HG03103 (cell line): ENCODE measurements around the gene SNX15.

Source experiments
- ATAC-seq: cut with Tn5 transposase; IDR thresholded peaks from one replicate; pipeline ENCODE4 v1.9.1; 2021; ENCODE audit warnings: low read depth; ENCODE audit not compliant: unreplicated experiment

The SNX15 gene

DNA sequence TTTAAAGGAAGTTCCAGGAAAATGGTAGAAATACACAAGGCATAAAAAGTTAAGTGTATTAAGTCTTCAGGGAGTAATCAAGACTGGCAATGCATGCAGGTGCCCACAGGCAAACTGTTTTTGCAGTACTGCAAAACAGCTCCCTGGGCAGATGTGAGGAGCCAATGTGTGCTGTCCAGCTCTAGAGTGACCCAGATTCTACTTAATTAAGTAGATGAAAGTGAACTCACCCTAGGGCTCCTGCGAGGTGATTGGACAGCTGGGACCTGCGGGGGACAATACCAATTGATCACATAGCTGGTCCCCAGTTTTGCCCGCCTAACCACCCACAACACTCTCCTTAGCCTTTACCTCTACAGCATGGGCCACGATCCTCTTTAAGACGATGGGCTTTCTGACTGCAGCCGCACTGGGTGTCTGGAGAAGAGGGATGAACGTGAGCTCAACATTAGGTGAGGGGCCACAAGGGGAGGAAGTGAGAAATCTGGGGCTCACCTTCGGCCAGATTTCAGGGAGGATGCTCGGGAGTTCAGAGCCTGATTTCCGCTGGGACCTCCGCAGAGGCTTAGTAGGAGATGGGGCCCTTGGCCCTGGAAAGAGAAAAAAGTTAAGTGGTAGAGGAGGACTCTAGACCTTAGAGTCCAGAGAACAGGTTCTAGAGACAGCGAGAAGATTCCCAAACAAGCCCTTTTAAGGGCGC, 56.0 kb downstream of the SNX15 start:
- ATAC-seq = no peak

- ATAC-seq = peak; percentile 80
Measured at GRCh38 chr11:65083834-65084597, 56.8 kb downstream of the SNX15 start, which contains the start of the genes CDCA5 and ZFPL1. Gene CDCA5 (minus strand): TSS chr11:65084040. CDS start chr11:65083978, 62 bp downstream. Gene ZFPL1 (plus strand): TSS chr11:65084222. CDS start chr11:65084699, 477 bp downstream.

DNA sequence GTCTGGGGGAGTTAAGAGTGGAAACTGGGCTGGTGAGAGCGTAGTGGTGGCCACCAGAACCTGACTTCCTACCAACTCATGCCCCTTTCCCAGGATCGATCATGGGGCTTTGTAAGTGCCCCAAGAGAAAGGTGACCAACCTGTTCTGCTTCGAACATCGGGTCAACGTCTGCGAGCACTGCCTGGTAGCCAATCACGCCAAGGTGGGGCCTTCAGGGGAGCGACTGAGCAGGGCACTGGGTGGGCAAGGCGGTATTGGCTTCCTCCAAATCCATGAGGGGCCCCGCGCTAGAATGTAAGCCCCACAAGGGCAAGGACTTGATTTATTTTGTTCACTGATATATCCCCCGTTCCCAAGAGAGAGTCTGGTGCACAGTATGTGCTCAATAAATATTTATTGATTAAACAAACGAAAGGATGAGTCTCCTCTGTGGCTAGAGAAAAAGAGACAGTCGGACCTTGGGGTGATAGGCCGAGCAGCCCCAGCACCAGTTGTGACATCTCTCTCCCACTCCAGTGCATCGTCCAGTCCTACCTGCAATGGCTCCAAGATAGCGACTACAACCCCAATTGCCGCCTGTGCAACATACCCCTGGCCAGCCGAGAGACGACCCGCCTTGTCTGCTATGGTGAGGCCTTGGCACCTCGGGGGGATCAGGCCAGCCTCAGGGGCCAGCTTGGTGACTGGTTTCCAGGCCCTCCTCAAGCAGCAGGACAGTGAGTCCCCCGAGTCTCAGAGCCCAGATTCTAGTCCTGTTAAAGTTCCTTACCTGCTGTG, 57.5 kb downstream of the SNX15 start:
- no peak for ATAC-seq

GRCh38 chr11:65085446-65085845, 58.2 kb downstream of the SNX15 start:
- no peak for ATAC-seq

DNA sequence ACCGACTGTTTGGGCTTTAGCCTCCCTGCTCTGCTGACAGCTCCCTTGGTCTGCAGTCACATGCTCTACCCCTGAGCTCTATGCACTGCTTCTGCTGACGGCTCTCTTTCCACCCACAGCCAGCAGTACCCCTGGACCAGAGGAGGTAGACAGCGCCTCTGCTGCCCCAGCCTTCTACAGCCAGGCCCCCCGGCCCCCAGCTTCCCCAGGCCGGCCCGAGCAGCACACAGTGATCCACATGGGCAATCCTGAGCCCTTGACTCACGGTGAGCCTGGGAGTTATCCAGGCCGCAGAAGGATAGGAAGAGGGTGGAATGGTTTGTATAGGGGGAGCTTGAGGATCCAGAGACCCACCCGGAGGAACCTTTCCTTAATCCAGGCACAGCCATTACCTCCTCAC, 59.6 kb downstream of the SNX15 start:
- no peak for ATAC-seq

DNA sequence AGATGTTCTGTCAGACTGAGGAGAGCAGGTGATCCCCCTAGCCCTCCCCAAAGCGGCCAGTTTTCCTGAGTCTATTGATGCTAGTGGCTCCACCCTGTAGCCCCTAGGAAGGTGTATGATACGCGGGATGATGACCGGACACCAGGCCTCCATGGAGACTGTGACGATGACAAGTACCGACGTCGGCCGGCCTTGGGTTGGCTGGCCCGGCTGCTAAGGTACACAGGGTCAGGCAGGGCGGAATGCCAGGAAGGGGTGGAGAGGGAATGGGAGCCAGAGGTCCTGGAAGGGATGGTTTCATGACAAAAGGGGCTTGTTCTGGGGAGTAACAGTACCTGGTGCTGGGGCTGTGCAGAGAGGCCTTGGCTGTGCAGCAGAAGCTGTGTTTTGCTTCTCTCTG, 60.0 kb downstream of the SNX15 start:
- no peak for ATAC-seq

GRCh38 chr11:65087827-65088226, 60.6 kb downstream of the SNX15 start:
- no peak for ATAC-seq

- no peak for ATAC-seq
Measured at GRCh38 chr11:65089621-65090020, 62.4 kb downstream of the SNX15 start.
